Endothelial cell of umbilical vein (primary cell): ENCODE measurements around the gene SPPL3. TPM values are rescaled to one million over a fixed set of nuclear protein-coding genes. Genes with fewer than 3 reads are reported as not detected.

Experiments
- BruUV-seq: library from RNA; stranded (reverse); fragments of 400-500 nt; replicated peaks from 2 replicates; lab custom pipeline; 2021; lab: Mats Ljungman, UMichigan
- CTCF ChIA-PET: fragments of 300-600, 350-600 bp; sonication (Branson Sonifier 250); formaldehyde crosslinking; loops from one replicate; lab custom pipeline; 2021; ENCODE audit warnings: antibody characterized with exemption, inconsistent platforms; lab: Charles Lee
- POLR2A ChIA-PET: fragments of 300-600, 350-600 bp; sonication (Branson Sonifier 250); formaldehyde crosslinking; loops from one replicate; lab custom pipeline; 2021; ENCODE audit warnings: antibody characterized with exemption, inconsistent platforms; lab: Charles Lee
- DNase-seq: peaks from one replicate; pipeline ENCODE4 v3.0.0-alpha.2; 2011; ENCODE audit warnings: low read depth, low spot score
- FAIRE-seq: peaks from 2 replicates; lab custom pipeline; 2011; peaks lifted over from hg19 to GRCh38; lab: Jason Lieb, UNC
- H2AFZ ChIP-seq: 2 replicates; pipeline ENCODE4 v1.6.0; 2012; ENCODE audit warnings: low read depth, low read length, control low read depth, inconsistent platforms
- H3K27ac ChIP-seq: 2 replicates; pipeline ENCODE4 v1.5.1; 2011; ENCODE audit warnings: low read depth, mild to moderate bottlenecking, control low read depth, low read length, moderate library complexity; ENCODE audit not compliant: insufficient read depth
- H3K27me3 ChIP-seq, 2 experiments: 2 replicates each; pipeline versions ENCODE4 v1.6.0 to v1.6.1; 2011; ENCODE audit warnings: low read length in 2 of 2, mixed read lengths in 1 of 2; ENCODE audit not compliant: control insufficient read depth in 2 of 2, insufficient read depth in 2 of 2
- H3K36me3 ChIP-seq, 2 experiments: 2 replicates in 1 of 2; 3 replicates in 1 of 2; pipeline ENCODE4 v1.5.1; 2011; ENCODE audit warnings: low read length in 2 of 2, mild to moderate bottlenecking in 1 of 2, moderate library complexity in 1 of 2; ENCODE audit not compliant: control insufficient read depth in 2 of 2, insufficient read depth in 2 of 2; ENCODE audit errors: extremely low read depth in 1 of 2
- H3K4me1 ChIP-seq: 3 replicates; pipeline ENCODE4 v1.5.1; 2011; ENCODE audit warnings: mild to moderate bottlenecking, low read length; ENCODE audit not compliant: control insufficient read depth, insufficient read depth; ENCODE audit errors: extremely low read depth
- H3K4me2 ChIP-seq: 2 replicates; pipeline ENCODE4 v1.6.1; 2011; ENCODE audit warnings: low read length, control low read depth, mixed read lengths; ENCODE audit not compliant: insufficient read depth
- H3K4me3 ChIP-seq, 3 experiments: fragments of 200-600 bp in 1 of 3; sonication (generic), shearing (Covaris generic) in 1 of 3; replicated peaks in 1 of 3; 2 replicates each; pipeline ENCODE4 v1.5.1; 2011 to 2016; ENCODE audit warnings: control low read depth in 3 of 3, low read length in 3 of 3, mild to moderate bottlenecking in 2 of 3, inconsistent platforms in 1 of 3, low read depth in 1 of 3, moderate library complexity in 1 of 3; ENCODE audit not compliant: insufficient read depth in 1 of 3
- H3K79me2 ChIP-seq: 2 replicates; pipeline ENCODE4 v1.6.0; 2012; ENCODE audit warnings: low read length, inconsistent platforms; ENCODE audit not compliant: control insufficient read depth, insufficient read depth
- H3K9ac ChIP-seq: replicated peaks from 2 replicates; pipeline ENCODE3; 2011; ENCODE audit warnings: low read length, control low read depth; ENCODE audit not compliant: insufficient read depth; ENCODE audit errors: extremely low read depth
- H3K9me1 ChIP-seq: replicated peaks from 3 replicates; pipeline ENCODE4 v1.6.0; 2011; ENCODE audit warnings: mild to moderate bottlenecking, low read length; ENCODE audit not compliant: control insufficient read depth, insufficient read depth; ENCODE audit errors: extremely low read depth
- H3K9me3 ChIP-seq: replicated peaks from 2 replicates; pipeline ENCODE4 v1.5.1; 2012; ENCODE audit warnings: low read length, inconsistent platforms; ENCODE audit not compliant: control insufficient read depth, insufficient read depth
- H4K20me1 ChIP-seq: replicated peaks from 2 replicates; pipeline ENCODE3; 2011; ENCODE audit warnings: mild to moderate bottlenecking, low read length; ENCODE audit not compliant: control insufficient read depth, insufficient read depth; ENCODE audit errors: extremely low read depth
- CTCF ChIP-seq, 2 donors: IDR thresholded peaks; 1 replicate in 1 of 2; 2 replicates in 1 of 2; pipeline ENCODE4 v1.5.1; 2011; ENCODE audit warnings: low read length in 2 of 2, mild to moderate bottlenecking in 2 of 2, moderate library complexity in 2 of 2, control low read depth in 1 of 2, inconsistent platforms in 1 of 2, low read depth in 1 of 2; ENCODE audit not compliant: insufficient read depth in 1 of 2; ENCODE audit errors: extremely low read depth in 1 of 2
- EZH2 ChIP-seq: IDR thresholded peaks from 2 replicates; pipeline ENCODE4 v1.6.1; 2012; ENCODE audit warnings: borderline replicate concordance, low read depth, mild to moderate bottlenecking, moderate library complexity, low read length, inconsistent platforms; ENCODE audit not compliant: severe bottlenecking
- FOS ChIP-seq: IDR thresholded peaks from 2 replicates; pipeline ENCODE4 v1.6.1; 2011; ENCODE audit warnings: mild to moderate bottlenecking, low read length, moderate library complexity, borderline replicate concordance; ENCODE audit not compliant: insufficient read depth
- GATA2 ChIP-seq: IDR thresholded peaks from 2 replicates; pipeline ENCODE4 v1.7.0; 2011; ENCODE audit warnings: low read depth, mild to moderate bottlenecking, moderate library complexity, mixed read lengths, low read length; ENCODE audit not compliant: insufficient read length, insufficient read depth
- JUN ChIP-seq: IDR thresholded peaks from 2 replicates; pipeline ENCODE4 v1.6.1; 2011; ENCODE audit warnings: borderline replicate concordance, low read depth; ENCODE audit not compliant: insufficient read length, insufficient read depth
- MYC ChIP-seq: IDR thresholded peaks from one replicate; pipeline ENCODE4 v1.6.1; 2011; ENCODE audit warnings: mild to moderate bottlenecking, low read depth, low read length
- POLR2A ChIP-seq: IDR thresholded peaks from 2 replicates; pipeline ENCODE4 v1.6.1; 2012; ENCODE audit warnings: low read depth, mild to moderate bottlenecking, control low read depth, low read length
- POLR2AphosphoS5 ChIP-seq: IDR thresholded peaks from 2 replicates; pipeline ENCODE4 v1.6.1; 2012; ENCODE audit warnings: low read depth, mild to moderate bottlenecking, control low read depth, low read length, moderate library complexity; ENCODE audit not compliant: insufficient read depth
- dilution Hi-C: fragments of 300-500 bp; cut with MboI; formaldehyde crosslinking; loops from one replicate; pipeline ENCODE4 v1.15.0; 2019; ENCODE audit warnings: low sequenced_read_pairs; ENCODE audit not compliant: extremely low pct_ligation_motif_present
- intact Hi-C: fragments of 100-400 bp; cut with micrococcal nuclease; formaldehyde crosslinking; loops from one replicate; pipeline ENCODE4 v1.10.0; 2022
- polyA plus RNA-seq, 4 experiments: library from polyadenylated mRNA; depleted of rRNA in 3 of 4; stranded (reverse) in 3 of 4; unstranded in 1 of 4; fragments of >200 nt; gene quantifications; 2 replicates each; pipeline versions ENCODE4 v1.2.1 to v1.2.3, GENCODE V29; 2011 to 2012; ENCODE audit warnings: missing spikeins in 1 of 4
- total RNA-seq: library from RNA; stranded (reverse); gene quantifications from 2 replicates; pipeline ENCODE4 v1.2.3, GENCODE V29; 2021
- TF ChIP-seq, protein P1 (sequence below): IDR thresholded peaks from 2 replicates; pipeline ENCODE4 v1.6.1; 2011; ENCODE audit not compliant: insufficient read depth, insufficient read length

Gene SPPL3
- total and polyA plus RNA-seq, 2 donors (not counting 3 experiments of a cell fraction or from before 2014, with no cell fraction given) = 30.6 to 53.0 TPM

DNA sequence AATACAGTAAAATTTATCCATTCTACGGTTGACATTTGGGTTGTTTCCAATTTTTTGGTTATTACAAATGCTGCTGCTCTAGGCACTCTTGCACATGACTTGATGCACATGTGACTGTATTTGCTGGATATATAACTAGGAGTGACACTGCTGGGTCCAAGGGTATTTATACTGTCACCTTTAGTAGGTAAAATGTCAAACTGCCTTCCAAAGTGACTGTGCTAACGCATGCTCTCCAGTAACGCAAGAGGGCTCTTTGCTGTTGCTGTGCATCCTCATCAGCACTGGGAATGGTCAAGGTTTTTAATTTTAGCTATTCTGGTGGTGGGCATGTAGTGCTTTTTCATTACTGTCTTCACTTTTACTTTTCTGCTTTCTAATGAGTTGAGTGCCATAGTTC, 116.3 kb downstream of the SPPL3 start:
- Histone ChIP-seq H3K9me3 (no peaks in the 10 kb centered on the region), H3K4me3 (no peak overlapping the region), H3K79me2 (no peaks in the 10 kb centered on the region), H3K9me1 (no peaks in the 10 kb centered on the region), H3K4me1 (peaks cover 19% of the 10 kb centered on the region), H3K36me3 (no peaks in the 10 kb centered on the region), H4K20me1 (no peaks in the 10 kb centered on the region), H3K27ac (no peak overlapping the region), H3K27me3 (no peaks in the 10 kb centered on the region), H2AFZ (no peak overlapping the region), H3K4me2 (no peak overlapping the region), H3K9ac (no peak overlapping the region)
- TF ChIP-seq GATA2 = no peak
- no peak for TF ChIP-seq EZH2
- no peak for TF ChIP-seq JUN
- no peak for TF ChIP-seq POLR2AphosphoS5
- TF ChIP-seq FOS = no peak
- TF ChIP-seq, protein P1, sequence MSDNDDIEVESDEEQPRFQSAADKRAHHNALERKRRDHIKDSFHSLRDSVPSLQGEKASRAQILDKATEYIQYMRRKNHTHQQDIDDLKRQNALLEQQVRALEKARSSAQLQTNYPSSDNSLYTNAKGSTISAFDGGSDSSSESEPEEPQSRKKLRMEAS = no peak
- TF ChIP-seq POLR2A = no peak
- TF ChIP-seq CTCF (IDR thresholded peaks at IDR 0.05; ENCODE audit: extremely low read depth in 1 of 2, insufficient read depth in 1 of 2, low read depth in 1 of 2, low read length in 2 of 2) = no peak
- TF ChIP-seq MYC = no peak
- dilution Hi-C loops = no loop called here
- no TSS peak for BruUV-seq
- DNase-seq = no peak
- intact Hi-C loops = no loop called here
- ChIA-PET CTCF (interaction anchor here (0.7 kb wide), 1 partner anchor 69 kb away, joined by 4 read pairs; no protein-coding TSS in a partner anchor), POLR2A (no interaction called here)
- no peak for FAIRE-seq
